Iris pigment epithelial cell (primary cell): Measurements from ENCODE around the gene SERTAD2.
A peak's percentile ranks its signal among the peaks of the same experiment; 100 is the strongest.

Source experiments
- DNase-seq: peaks from one replicate; pipeline ENCODE4 v3.0.0-alpha.2; 2011; ENCODE audit warnings: low read depth

The SERTAD2 gene

DNA sequence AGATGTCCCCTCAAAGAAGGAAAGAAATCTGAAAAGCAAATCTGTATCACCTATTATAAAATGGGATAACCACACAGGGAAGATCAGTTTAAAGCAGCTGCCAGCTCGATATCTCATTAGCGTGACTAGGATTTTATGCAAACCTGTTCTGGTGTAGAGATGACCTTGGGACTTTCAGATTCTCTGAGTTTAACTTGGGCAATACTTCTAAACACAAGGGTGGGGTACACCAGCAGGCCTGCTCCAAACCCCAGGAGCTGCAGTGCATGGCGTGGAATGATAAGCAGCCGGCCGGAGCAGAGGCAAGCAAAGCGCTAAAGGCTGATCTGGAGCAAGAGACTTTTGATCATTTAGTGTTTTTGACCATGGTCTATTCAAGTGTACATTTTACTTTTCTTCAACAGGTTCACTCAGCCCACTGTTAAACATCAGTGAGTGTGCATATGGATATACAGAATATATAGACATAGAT is 4.7 kb downstream of the SERTAD2 start:
- DNase-seq: no peak

DNA sequence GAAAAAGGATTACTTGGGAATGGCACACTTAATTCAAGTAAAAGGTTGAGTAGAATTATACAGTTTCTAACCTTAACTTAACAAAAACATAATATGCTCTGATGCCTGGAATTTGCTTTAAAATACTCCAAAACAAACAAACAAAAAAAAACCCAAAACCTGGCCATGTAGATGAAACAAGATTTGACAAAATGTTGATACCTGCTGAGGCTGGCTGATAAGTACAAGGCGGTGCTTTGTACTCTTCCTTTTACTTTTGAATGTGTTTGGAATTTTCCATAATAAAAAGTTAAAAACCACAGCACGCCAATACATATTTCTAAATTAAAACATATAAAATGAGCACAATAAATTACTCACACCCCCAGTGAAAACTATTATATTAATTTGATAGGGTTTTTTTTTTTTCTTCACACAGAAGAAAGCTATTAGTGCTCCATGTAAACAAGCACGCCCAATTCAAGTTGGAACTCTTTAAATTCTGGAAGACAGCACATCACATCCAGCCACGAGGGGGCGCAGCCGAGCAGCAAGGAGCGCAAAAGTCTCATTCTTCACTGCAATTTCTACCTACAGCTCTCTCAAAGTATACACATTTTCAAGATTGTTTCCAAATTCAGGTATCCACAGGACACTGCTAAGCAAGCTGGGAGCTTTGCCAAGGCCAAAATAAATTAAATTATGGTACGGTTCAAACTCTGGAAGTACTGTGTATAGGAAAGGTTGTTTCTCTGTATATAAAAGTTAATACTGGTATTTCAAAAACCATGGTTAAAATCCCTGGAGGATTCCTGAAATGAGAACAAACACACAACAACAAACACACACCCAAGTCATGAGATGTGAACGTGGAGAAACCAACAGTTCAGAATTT is 7.5 kb downstream of the SERTAD2 start:
- DNase-seq: peak; percentile 61

DNA sequence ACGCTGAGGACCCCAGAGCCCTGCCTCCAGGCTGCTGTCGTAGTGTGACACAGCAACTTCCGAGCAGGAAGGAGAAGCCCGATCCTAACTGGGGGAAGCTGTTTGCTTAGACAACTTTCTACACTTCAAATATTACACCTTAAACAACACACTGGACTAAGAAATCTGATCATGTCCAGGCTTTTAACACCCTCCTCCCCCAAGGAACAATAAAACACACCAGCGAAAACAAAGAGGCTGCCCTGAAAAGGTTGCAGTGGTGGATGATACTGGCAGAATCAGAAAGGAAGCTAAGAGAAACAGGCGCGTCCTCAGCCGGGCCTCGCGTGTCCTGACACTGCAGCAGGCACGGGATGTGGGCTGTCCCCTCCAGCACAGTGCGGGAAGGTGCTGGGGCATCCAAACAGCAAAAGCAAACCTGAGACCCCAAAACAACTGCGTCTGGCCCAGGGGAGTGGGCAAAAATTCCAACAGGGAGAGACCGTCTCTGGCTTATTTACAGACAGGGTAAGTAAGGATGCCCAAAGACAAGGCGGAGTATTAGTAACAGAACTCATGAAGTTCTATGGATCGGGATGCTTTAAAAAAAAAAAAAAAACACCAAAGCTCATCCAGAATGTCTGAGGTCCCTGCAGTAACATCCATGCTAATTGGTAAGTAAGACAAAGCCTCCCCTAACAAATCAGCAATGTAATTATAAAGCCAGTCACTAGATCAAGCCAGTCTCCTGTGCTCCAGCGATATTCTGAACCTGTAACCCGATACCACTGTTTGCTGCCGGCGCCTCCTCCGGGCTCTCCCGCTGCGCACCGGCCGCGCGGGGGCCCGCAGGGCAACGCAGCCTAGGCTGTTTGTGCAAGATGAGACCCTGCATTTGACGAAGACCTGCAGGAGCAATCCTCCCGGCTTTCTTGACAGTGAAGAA is 9.0 kb downstream of the SERTAD2 start:
- DNase-seq: peak; percentile 85

DNA sequence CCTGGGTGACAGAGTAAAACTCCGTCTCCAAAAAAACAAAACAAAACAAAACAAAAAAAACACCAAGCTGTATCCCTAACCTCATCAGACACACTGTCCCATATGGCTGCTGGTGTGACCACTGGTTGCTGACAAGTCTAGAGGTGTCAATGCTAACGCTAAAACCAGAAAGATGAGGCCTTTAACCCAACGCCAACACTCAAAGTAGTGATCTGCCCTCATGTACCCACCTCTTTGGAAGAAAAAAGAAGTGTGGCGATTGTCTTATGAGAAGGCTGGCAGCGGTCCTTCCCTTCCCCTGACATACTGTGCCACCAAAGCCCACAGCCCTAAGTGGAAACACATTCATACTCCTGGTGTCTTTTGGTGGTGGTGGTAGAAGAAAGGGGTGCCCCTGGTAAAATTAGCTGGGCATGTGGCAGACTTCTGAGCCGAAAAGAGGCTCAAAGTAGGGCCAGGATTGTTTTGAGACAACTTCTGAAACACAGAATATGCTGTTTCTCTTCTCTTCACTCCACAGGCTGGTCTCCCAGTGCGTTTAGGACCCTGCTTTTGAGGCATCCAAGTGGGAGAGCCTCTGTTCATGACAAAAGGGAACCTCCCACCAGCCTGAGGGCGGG is 9.8 kb downstream of the SERTAD2 start:
- DNase-seq: no peak

DNA sequence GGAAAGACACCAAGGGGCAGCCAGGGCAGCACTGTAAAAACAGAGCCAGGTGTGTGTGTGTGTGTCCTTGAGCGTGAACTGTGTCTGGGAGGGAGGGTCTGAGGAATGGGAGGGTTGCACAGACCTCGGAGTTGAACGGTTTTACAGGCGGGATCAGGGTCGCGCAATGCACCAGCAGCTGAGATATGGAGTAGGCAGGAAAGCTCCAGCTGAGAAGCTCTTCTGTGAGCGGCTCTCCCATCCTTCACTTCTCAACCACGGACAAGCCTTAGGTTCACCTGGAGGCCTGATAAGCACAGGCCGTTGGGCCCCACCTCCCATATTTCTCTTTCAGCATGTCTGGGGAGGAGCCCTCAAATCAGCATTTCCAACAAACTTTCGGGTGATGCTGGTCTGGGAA is 12.1 kb downstream of the SERTAD2 start:
- DNase-seq: no peak

DNA sequence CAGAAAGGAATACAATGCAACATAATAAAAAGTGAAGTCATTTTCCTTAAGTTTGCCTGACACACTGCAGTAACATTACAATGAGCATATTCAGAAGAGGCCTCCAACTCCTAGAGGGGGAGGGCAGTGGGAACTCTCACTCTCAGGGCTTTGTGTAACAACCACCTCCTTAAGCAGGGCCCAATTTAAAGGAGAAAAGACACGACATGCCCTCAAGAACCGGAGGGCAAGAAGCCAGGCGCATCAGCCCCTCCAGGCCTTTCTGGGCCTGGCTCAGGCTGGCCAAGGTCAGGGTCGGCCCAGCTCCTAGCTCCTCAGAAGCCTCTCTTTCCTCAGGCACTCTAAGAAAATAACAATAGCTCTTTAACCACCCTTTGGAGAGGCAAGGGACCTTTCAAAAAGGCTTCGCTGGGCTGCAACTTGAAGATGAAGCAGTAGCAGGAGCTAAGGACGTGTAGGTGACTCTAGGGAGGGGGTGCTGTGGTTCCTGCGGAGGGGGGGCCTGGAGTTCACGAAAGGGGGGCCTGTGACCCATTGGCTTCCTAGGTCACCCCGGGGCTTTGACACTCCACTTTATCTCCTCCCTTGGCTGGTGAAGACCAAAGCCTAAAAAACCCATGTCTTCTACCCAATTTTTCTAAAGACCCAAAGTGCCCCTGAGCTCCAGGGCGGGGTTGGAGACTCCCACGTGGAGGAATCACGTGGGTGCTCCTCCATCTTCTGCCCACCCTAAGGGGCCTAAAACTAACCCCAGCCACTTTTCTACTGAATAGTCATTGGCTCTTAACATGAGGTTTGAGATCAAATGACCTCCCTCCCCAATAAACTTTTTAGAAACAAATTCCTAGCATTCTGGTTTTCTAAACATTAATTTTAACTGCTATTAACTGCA is 13.3 kb downstream of the SERTAD2 start:
- DNase-seq: peak; percentile 17

DNA sequence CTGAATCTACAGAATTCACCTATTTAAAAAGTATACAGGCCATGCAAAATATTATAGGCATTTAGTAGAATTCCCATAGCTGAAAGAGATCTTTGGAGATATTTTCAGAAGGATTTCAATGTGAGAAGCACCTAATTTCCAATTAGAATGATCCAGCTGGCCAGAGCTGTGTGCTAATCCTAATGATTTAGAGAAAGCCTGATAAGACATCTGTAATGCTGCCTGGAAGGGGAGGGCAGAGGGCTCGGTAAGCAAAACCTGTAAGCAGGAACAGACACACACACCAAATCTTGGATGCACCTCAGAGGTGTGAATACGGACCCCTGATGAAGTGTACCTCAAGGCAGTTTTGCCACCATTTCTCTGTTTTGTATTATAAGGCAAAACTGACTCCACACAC is 14.0 kb downstream of the SERTAD2 start:
- DNase-seq: no peak

DNA sequence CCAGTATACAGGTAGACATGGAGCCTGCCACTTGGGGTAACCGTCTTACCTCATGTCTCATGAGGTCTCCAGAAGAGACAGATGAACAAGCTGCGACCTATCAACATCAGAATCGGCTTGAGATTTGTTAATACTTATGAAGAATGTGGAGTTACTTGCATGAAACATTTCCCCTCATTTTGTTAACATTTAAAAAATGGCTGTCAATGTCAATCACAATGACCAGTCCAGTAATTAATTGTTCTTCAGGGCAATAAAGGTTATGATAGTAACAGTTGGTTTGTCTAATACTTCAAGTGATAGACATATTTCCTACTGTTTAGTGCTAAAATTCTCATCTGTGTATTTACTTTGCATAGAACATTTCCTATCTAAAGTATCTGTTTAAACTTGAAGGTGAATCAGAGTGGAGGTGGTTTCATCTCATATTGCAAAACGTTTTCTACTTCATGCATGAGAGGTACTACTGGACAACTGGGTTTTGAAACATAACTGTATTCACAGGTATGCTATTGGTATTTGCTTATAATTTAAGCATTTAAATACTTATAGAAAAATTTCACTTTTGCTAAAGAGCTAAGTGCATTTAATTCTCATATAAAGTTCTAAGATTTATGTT is 15.1 kb downstream of the SERTAD2 start:
- DNase-seq: no peak

DNA sequence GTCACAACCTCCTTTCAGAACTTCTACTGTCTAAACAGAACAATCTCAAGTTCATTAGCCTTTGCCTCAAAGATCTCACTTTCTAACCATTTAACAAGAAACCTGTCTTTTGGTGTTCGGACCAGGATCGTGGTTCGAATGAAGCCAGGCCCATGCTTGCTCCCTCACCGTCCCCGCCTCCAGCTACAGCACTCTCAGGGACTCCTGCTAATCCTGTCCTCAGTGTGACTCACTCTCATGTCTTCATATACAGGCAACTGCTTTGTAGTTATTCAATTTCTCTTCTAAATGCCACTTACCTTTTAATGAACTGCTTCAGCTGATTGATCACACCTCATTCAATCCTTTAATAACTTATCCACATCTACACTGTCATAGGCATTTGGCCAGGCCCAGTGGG is 15.8 kb downstream of the SERTAD2 start:
- peak; percentile 45 for DNase-seq

DNA sequence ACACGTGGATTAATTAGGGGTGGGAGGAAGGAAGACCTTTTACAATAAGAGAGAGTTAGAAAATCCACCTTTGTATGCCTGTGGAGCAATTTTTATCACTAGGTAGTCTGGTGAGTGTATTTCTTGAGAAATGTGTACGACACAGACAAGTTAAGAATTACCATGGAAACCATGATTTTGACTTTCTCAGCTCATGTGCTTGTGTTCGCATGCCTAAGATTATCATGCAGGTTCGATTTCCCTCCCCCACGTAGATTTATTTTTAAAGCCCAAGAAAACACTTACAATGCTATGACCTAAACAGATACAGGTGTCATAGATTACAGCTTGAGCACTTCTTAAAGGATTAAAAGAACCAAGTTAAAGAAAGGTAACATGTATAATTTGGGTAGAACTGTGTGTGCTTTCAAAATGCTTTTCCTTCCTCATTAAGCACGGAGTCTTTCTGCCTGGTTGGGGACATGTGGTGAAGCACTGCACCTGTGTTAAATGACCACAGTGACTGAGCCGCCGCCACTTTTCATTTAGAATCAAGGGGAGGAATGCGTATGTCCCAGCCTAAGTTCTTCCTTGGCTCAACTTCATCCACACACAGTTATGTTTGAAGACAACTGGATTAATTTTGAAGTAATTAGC is 16.6 kb downstream of the SERTAD2 start:
- no peak for DNase-seq

DNA sequence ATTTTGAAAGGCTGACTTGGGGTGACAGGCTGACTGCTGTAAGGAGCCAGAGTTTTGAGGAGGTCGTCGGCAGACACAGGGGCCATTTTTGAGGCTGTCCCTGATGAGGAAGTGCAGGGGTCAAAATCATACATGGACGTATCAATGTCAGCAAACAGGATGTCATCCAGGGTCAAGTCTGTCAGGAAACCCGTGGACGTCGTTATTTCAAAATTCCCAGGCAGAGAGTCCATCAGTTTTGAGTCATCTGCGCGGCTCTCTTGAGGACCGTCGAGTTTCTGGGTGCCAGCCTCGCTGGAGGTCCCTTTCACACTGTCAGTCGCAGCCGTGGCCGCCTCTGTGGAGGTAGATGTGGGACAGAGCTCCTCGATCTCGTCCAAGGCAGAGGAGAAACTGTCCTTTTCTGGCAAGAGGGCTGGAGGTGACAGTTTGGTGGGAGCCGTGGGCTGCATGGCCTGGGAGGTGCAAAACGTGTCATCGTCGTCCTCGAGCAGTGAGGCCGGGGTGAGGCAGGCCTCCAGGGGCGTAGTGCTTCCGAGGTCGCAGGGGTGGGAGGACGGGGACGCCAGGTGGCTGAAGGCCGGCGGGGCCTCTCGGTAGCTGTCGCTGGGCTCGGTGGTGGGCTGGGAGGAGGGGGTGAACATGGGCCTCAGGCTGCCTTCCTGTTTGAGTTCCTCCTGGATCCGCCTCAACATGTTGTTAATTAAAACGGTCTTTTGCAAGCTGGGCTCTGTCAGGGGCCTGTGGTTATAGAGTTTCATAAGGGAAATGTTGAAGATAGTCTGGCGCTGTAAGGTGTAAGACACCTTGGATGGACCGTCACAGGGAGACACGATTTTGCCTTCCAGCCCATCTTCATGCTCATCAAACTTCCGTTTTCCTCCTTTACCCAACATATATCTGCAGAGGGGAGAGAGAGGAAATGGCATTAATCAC is 17.5 kb downstream of the SERTAD2 start:
- no peak for DNase-seq

DNA sequence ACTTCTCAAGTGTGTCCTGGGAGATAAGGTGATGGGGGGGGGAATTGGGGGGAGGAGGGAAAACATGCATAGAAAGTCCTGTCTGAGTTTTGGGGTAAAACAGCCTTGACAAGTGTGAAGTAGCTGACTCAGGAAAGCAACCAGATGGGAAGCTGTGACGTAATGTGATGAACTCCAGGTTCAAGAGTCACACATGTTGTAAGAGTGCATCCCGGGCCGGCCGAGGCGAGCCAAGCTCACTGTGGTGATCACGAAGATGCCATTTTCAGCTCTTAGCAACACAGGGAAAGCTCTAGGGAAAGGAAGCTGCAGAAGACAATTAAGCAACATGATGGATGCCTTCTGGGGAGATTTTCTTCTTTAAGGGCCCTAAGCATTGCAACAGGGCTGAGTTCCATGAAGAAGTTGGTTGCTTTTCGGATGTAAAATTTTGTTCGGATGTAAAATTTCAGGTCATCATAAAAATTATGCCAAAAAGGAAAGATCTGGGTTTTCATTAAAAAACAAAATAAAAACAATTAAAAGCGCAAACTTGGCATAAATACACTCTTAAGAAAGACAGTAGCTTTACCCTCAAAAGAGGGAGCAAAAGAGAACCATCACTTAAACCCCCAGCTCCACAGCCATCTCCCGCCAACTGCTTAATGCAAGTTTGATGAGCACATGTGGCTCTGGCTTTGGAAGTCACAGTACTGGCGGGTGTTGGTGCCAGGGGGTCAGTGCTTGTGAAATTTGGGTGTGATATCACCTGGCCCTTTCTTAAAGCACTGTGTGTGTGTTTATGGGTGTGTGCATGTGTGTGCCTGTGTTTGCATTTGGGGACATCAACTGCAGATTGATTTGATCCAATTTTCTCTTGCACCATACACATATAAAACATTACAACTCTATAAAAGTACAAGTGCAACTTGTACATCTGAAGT is 19.1 kb downstream of the SERTAD2 start:
- DNase-seq: peak; percentile 55

DNA sequence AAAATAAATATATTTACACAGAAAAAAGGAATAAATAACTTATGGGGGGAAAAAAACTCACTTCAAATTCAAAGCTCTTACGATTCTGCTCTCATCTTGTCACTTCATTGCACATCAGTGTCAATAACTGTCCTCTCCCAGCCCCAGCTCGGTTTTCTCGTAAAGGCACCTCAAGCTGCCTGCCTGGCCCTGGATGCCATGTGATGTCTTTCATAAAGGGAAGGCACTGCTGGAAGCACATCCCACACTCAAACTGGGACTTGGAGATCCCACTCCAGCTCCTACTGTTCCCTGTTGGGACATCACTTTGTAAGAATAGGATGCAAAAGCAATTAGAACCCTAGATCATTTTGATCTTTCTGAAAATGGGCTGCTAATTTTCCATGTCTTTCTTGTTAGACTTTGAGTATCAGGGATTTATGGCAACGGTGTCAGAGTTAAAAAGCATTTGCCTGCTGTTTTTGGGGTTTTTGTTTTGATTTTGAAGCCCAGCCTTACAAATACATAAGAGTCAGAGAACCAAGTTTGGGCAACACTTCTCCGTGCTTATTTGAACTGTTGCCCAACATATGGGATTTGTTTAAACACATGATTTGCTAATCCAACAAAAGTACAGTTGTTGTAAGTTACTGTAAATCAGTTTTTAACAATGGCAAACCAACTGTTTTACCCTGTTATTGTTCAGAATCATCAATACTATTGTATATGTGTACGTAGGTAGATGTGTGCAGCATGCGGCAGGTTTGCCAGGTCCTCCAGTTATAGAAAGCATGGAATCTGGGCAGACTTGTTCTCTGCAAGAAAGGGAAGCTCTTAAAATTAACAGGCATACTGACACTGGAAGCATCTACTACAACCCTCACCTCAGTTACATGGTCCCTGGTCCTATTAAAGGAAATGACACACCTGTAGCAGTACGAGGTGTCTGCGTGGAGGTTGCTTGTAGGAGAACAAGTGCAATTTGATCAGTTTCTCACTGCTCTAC is 20.6 kb downstream of the SERTAD2 start:
- DNase-seq: peak; percentile 67

DNA sequence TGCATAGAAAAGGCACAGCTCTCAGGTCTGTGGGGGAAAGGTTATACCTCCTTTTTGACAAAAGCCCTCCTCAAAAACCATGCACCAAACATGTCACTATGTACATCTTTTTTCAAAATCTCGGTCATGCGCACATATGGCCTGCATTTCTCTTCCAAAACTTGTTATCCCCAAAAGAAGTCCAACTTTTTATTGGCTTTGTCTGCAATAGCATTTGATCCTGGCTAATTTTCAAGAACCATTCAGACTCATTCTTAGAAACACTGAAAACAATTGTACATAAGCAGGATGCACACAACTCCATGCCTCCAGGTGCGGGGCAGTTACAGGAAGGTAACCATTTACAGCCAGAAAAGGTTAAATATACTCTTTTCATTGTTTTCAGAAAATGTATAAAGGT is 21.9 kb downstream of the SERTAD2 start:
- DNase-seq: no peak

DNA sequence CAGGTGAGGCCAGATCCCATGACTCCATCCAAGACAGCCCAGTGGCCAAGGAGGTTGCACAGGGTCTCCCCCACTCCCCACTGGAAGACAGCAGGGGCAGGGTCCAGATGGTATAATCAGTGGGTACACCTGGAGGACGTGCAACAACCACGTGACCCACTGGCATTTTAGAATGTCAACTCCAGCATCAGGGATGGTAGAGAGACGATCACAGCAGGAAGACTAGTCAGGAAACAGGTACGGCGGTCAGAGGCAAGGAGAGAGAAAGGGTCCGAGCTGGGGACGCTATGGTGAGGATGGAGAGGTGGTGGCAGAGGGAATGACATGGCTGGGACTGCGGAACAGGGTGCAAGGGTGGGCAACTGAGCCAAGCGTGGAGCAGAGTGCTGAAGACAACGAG is 23.0 kb downstream of the SERTAD2 start:
- no peak for DNase-seq

DNA sequence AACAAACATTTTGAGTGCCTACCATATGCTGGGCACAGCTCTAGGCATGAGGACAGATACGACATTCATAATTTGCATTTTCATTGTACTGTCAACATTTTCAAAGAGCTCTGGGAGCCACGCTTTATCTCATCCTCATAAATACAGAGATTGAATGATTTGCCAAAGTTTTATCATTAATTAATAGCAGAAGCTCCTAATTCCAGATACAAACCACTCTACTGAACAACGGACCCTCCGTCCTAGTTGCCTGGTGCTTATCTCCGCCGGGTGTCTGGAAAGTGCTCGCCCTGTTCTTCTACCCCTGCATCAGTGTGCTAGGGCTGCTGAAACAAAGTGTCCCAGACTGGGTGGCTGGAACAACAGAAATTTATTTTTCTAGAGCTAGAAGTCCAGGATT is 23.8 kb downstream of the SERTAD2 start:
- no peak for DNase-seq

DNA sequence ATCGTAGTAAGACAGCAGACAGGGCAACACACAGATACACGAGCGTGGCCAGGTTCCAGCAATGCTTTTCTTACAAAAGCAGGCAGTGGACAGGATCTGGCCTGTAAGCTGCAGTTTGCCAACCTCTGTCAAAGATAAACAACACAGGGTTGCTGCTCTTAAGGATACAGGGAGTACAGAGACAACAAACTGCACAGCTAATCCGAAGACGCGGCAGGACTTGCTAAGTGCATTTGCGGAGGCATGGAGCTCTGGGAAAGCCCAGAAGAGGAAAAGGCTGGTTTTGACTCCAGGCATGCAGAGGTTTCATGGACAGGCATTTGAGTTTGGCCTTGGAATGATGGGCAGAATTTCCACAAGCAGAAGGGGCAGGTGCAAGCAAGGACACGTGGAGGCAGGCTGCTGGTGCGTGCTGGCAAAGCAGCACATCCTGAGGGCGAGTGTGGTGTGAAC is 24.4 kb downstream of the SERTAD2 start:
- no peak for DNase-seq
